T-cell (primary cell): ENCODE measurements around the gene RPL36. TPM values are rescaled to one million over a fixed set of nuclear protein-coding genes. Genes with fewer than 3 reads are reported as not detected.
"Not testable (repeated sequence)": the region's sequence is repeated elsewhere in the genome, so short reads cannot be mapped to it uniquely, and the experiment has no call there.

ENCODE experiments used
- ATAC-seq, 4 experiments: fragments of 200-7000 bp in 3 of 4; fragments of 150-1000 bp in 1 of 4; cut with Tn5 transposase; replicated peaks in 1 of 4; 1 replicate in 3 of 4; 2 replicates in 1 of 4; pipeline ENCODE4 v1.10.0; 2021; ENCODE audit warnings: moderate library complexity in 3 of 4, mild to moderate bottlenecking in 2 of 4, moderate number of reproducible peaks in 1 of 4
- CTCF ChIA-PET, 2 donors: fragments of 300-600 bp; sonication (Branson Sonifier 250); formaldehyde crosslinking; loops; one replicate each; lab custom pipeline; 2022; ENCODE audit warnings: antibody characterized with exemption in 2 of 2; lab: Charles Lee
- POLR2A ChIA-PET, 2 donors: fragments of 300-600 bp; sonication (Branson Sonifier 250); formaldehyde crosslinking; loops; one replicate each; lab custom pipeline; 2022; ENCODE audit warnings: antibody characterized with exemption in 2 of 2; lab: Charles Lee
- DNase-seq, 35 experiments: peaks; one replicate each; pipeline versions ENCODE4 v3.0.0 to v3.0.0-alpha.2; 2013 to 2023
- H3K27ac ChIP-seq: one replicate; pipeline ENCODE4 v1.5.1; 2013; ENCODE audit warnings: low read length
- H3K27me3 ChIP-seq, 2 experiments: replicated peaks in 1 of 2; 1 replicate in 1 of 2; 2 replicates in 1 of 2; pipeline versions ENCODE4 v1.6.1 to v1.7.0; 2013; ENCODE audit warnings: low read length in 1 of 2, mixed read lengths in 1 of 2; ENCODE audit not compliant: control insufficient read depth in 2 of 2, insufficient read depth in 2 of 2; ENCODE audit errors: extremely low read depth in 1 of 2
- H3K36me3 ChIP-seq, 2 donors: 1 replicate in 1 of 2; 2 replicates in 1 of 2; pipeline versions ENCODE4 v1.6.1 to v1.7.0; 2013; ENCODE audit warnings: low read length in 1 of 2; ENCODE audit not compliant: control insufficient read depth in 2 of 2, insufficient read depth in 1 of 2; ENCODE audit errors: extremely low read depth in 1 of 2
- H3K4me1 ChIP-seq, 2 experiments: 1 replicate in 1 of 2; 2 replicates in 1 of 2; pipeline versions ENCODE4 v1.6.1 to v1.7.0; 2013; ENCODE audit warnings: low read length in 2 of 2, mixed read lengths in 1 of 2; ENCODE audit not compliant: insufficient read depth in 2 of 2, control insufficient read depth in 1 of 2; ENCODE audit errors: extremely low read depth in 1 of 2
- H3K4me3 ChIP-seq, 2 donors: 1 replicate in 1 of 2; 2 replicates in 1 of 2; pipeline versions ENCODE4 v1.5.1 to v1.7.0; 2013; ENCODE audit warnings: mild to moderate bottlenecking in 2 of 2, low read length in 1 of 2, moderate library complexity in 1 of 2; ENCODE audit not compliant: control insufficient read depth in 1 of 2; ENCODE audit errors: extremely low read depth in 1 of 2
- H3K9me3 ChIP-seq: 2 replicates; pipeline ENCODE4 v1.7.0; 2013
- H3K27ac Mint-ChIP-seq, 2 donors: one replicate each; pipeline ENCODE4 v1.8.0; 2020 to 2021; ENCODE audit warnings: mild to moderate bottlenecking in 2 of 2, mixed read lengths in 2 of 2
- H3K27me3 Mint-ChIP-seq, 2 donors: one replicate each; pipeline ENCODE4 v1.8.0; 2021 to 2022; ENCODE audit warnings: mixed read lengths in 2 of 2
- H3K36me3 Mint-ChIP-seq: one replicate; pipeline ENCODE4 v1.8.0; 2021; ENCODE audit warnings: mixed read lengths
- H3K4me1 Mint-ChIP-seq, 3 donors: one replicate each; pipeline ENCODE4 v1.8.0; 2020 to 2022; ENCODE audit warnings: mixed read lengths in 3 of 3, mild to moderate bottlenecking in 1 of 3
- H3K4me3 Mint-ChIP-seq, 3 donors: one replicate each; pipeline ENCODE4 v1.8.0; 2020 to 2022; ENCODE audit warnings: mild to moderate bottlenecking in 3 of 3, mixed read lengths in 3 of 3, moderate library complexity in 3 of 3
- H3K9me3 Mint-ChIP-seq, 3 donors: one replicate each; pipeline ENCODE4 v1.8.0; 2020 to 2022; ENCODE audit warnings: mixed read lengths in 3 of 3
- WGBS: methylation state at CpG from one replicate; pipeline ENCODE4 v1.1.5; 2013; ENCODE audit warnings: missing lambda C conversion rate; ENCODE audit not compliant: insufficient coverage; 5-methylcytosine and 5-hydroxymethylcytosine counted together
- total RNA-seq, 35 experiments: library from RNA in 6 of 35; stranded (reverse) in 6 of 35; fragments of 120-200 nt in 1 of 35; gene quantifications; one replicate each; pipeline versions ENCODE4 v1.2.1 to v1.2.4 and lab custom pipeline; 2013 to 2026

RPL36 gene
- total RNA-seq, 5 donors from 2014 or later (not counting 1 experiment from before 2014, with no cell fraction given) = 1,208 to 1,613 (median 1,528) TPM

DNA sequence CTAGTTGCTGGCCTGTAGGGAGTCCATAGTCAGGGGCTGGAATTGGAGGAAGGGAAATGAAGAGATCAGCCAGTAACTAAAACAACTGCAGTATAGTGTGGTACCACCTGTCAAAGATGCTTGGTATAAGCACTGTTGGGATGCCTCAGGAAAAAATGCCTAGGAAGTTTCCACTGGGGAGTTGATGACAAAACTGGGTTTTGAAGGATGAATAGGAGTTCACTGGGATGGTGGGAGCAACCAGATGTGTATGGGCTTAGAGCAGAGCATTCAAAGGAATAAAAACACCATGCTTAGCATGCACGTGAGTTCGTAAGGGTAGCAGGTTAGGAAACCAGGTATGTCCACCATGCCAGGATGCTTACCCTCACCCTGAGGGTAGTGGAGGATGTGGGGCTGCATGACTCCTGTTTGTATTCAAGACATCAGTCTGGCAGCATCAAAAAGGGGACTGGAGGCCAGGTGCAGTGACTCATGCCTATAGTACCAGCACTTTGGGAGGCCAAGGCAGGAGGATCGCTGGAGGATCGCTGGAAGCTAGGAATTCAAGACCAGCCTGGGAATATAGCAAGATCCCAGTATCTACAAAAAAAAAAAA, 37.5 kb downstream of the RPL36 start:
- H3K4me3 ChIP-seq = no peak overlapping the region
- ChIA-PET POLR2A (interaction anchor here in 1 of 2 donors (0.6 kb wide), 1 partner anchor 126 kb away, joined by 3 read pairs; no protein-coding TSS in a partner anchor), CTCF (no interaction called here)
- no peaks in the 10 kb centered on the region for H3K9me3 Mint-ChIP-seq
- H3K27ac ChIP-seq = no peak overlapping the region
- no peaks in the 10 kb centered on the region for H3K36me3 Mint-ChIP-seq
- peaks cover 0 to 21% of the 10 kb centered on the region in 2 experiments for H3K27me3 ChIP-seq
- no peaks in the 10 kb centered on the region for H3K9me3 ChIP-seq
- no peaks in the 10 kb centered on the region for H3K4me1 Mint-ChIP-seq
- ATAC-seq = no peak
- no peaks in the 10 kb centered on the region for H3K36me3 ChIP-seq
- no peak overlapping the region for H3K4me3 Mint-ChIP-seq
- H3K27me3 Mint-ChIP-seq = peaks cover 0 to 10% of the 10 kb centered on the region in 2 donors
- no peak overlapping the region for H3K27ac Mint-ChIP-seq
- no peak for DNase-seq
- WGBS = no CpG with 5 or more reads among the region's 4 CpGs
- H3K4me1 ChIP-seq = no peaks in the 10 kb centered on the region

DNA sequence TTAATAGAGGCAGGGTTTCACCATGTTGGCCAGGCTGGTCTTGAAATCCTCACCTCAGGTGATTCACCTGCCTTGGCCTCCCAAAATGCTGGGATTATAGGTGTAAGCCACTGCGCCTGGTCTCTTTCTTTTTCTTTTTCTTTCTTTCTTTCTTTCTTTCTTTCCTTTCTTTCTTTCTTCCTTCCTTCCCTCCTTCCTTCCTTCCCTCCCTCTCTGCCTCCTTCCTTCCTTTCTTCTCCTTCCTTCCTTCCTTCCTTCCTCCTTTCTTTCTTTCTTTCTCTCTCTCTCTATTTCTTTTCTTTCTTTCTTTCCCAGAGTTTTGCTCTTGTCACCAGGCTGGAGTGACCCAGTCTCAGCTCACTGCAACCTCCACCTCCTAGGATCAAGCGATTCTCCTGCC, 43.1 kb downstream of the RPL36 start:
- H3K27me3 Mint-ChIP-seq, ATAC-seq, H3K36me3 Mint-ChIP-seq, H3K4me3 Mint-ChIP-seq, H3K4me3 ChIP-seq, DNase-seq, H3K9me3 Mint-ChIP-seq, POLR2A ChIA-PET, CTCF ChIA-PET, H3K4me1 ChIP-seq, H3K27ac ChIP-seq, H3K9me3 ChIP-seq, H3K4me1 Mint-ChIP-seq, H3K27ac Mint-ChIP-seq, H3K36me3 ChIP-seq: not testable (repeated sequence)
- 86% methylated on average over 1 of the region's 2 CpGs for WGBS
- H3K27me3 ChIP-seq = peaks cover 0 to 15% of the 10 kb centered on the region in 2 experiments

DNA sequence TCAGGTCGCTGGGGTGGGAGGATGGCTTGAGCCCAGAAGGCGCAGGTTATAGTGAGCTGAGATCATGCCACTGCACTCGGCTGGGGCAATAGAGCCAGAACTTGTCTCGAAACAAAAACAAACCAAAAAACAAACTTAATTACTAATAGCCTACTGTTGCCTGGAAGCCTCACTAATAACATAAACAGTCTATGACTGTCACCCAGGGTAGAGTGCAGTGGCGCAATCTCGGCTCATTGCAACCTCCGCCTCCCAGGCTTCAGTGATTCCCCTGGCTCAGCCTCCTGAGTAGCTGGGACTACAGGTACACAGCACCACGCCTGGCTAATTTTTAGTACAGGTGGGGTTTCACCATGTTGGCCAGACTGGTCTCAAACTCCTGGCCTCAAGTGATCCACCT, 48.3 kb downstream of the RPL36 start:
- no peak overlapping the region for H3K4me3 ChIP-seq
- no peak overlapping the region for H3K27ac Mint-ChIP-seq
- no peaks in the 10 kb centered on the region for H3K36me3 ChIP-seq
- H3K4me1 ChIP-seq = no peaks in the 10 kb centered on the region
- ChIA-PET POLR2A (no interaction called here), CTCF (no interaction called here)
- H3K4me3 Mint-ChIP-seq = no peak overlapping the region
- H3K36me3 Mint-ChIP-seq = no peaks in the 10 kb centered on the region
- H3K27ac ChIP-seq = no peak overlapping the region
- no peaks in the 10 kb centered on the region for H3K9me3 Mint-ChIP-seq
- WGBS = 83% methylated on average over 4 of the region's 8 CpGs
- DNase-seq (no peak), ATAC-seq (no peak)
- no peaks in the 10 kb centered on the region for H3K9me3 ChIP-seq
- H3K4me1 Mint-ChIP-seq = no peaks in the 10 kb centered on the region
- peaks cover 0 to 6% of the 10 kb centered on the region in 2 experiments for H3K27me3 ChIP-seq
- H3K27me3 Mint-ChIP-seq = peaks cover under 1 to 8% of the 10 kb centered on the region in 2 donors

Other genes with a start within 250 kb of the RPL36 start
- not detected for gene ZNRF4, start 234.9 kb upstream of the RPL36 start, total RNA-seq
- 1 to 10 TPM in 4 of 5 donors, under 1 TPM in 1; 0.66 to 2.7 (median 1.9) TPM for gene TINCR, start 122.3 kb upstream of the RPL36 start, total RNA-seq
- 100 to 1,000 TPM; 222 to 253 (median 237) TPM for gene SAFB2, start 67.5 kb upstream of the RPL36 start, total RNA-seq
- gene SAFB, start 67.2 kb upstream of the RPL36 start, total RNA-seq = 100 to 1,000 TPM; 164 to 203 (median 195) TPM
- 10 to 100 TPM; 29.3 to 64.5 (median 57.0) TPM for gene MICOS13, start 9.8 kb upstream of the RPL36 start, total RNA-seq
- gene HSD11B1L, start 9.3 kb upstream of the RPL36 start, total RNA-seq = 1 to 10 TPM; 3.2 to 6.1 (median 4.4) TPM
- gene LONP1, start 29.9 kb downstream of the RPL36 start, total RNA-seq = 10 to 100 TPM; 70.0 to 83.9 (median 81.8) TPM
- not detected for gene CATSPERD, start 30.3 kb downstream of the RPL36 start, total RNA-seq
- gene PRR22, start 94.5 kb downstream of the RPL36 start, total RNA-seq = 1 to 10 TPM; 4.7 to 6.0 (median 5.5) TPM
- gene DUS3L, start 100.9 kb downstream of the RPL36 start, total RNA-seq = 100 to 1,000 TPM in 2 of 5 donors, 10 to 100 TPM in 3; 69.9 to 153 (median 98.3) TPM
- gene NRTN, start 114.8 kb downstream of the RPL36 start, total RNA-seq = 1 to 10 TPM in 2 of 5 donors, under 1 TPM in 1, not detected in 2; 0.59 to 2.0 (median 1.6) TPM
- gene FUT6, start 149.4 kb downstream of the RPL36 start, total RNA-seq = under 1 TPM in 3 of 5 donors, not detected in 2; 0.15 to 0.79 (median 0.35) TPM
- gene FUT3, start 161.2 kb downstream of the RPL36 start, total RNA-seq = under 1 TPM in 4 of 5 donors, not detected in 1; 0.13 to 0.50 (median 0.18) TPM
- gene FUT5, start 180.2 kb downstream of the RPL36 start, total RNA-seq = 1 to 10 TPM in 2 of 5 donors, under 1 TPM in 3; 0.23 to 2.5 (median 0.67) TPM
- gene NDUFA11, start 213.5 kb downstream of the RPL36 start, total RNA-seq = 100 to 1,000 TPM; 106 to 198 (median 185) TPM
- 10 to 100 TPM; 23.8 to 35.9 (median 30.9) TPM for gene VMAC, start 214.6 kb downstream of the RPL36 start, total RNA-seq
- 10 to 100 TPM; 43.3 to 74.8 (median 69.8) TPM for gene CAPS, start 224.0 kb downstream of the RPL36 start, total RNA-seq